Measurements from ENCODE around the gene MARCHF10. TPM values are rescaled to one million over a fixed set of nuclear protein-coding genes. Genes with fewer than 3 reads are reported as not detected.

The MARCHF10 gene
- polyA plus RNA-seq, 1 donor from 2014 or later: 0.27 TPM

- H3K9ac ChIP-seq (ENCODE audit: low read length): no peak overlapping the region
- no peak overlapping the region for H2AFZ ChIP-seq (ENCODE audit: low read depth, low read length)
- no peak overlapping the region for H3K4me2 ChIP-seq (ENCODE audit: low read length)
- no peak overlapping the region for H3K4me3 ChIP-seq (ENCODE audit: low read length)
- H3K79me2 ChIP-seq (replicated peaks; ENCODE audit: insufficient read depth, low read length): no peaks in the 10 kb centered on the region
- H3K9me3 ChIP-seq (ENCODE audit: low read length): no peaks in the 10 kb centered on the region
- no peak overlapping the region for H3K27ac ChIP-seq (ENCODE audit: low read length)
- no peaks in the 10 kb centered on the region for H3K36me3 ChIP-seq (ENCODE audit: insufficient read depth, low read length)
- H3K27me3 ChIP-seq (ENCODE audit: insufficient read depth, low read depth, low read length): no peaks in the 10 kb centered on the region
- H3F3A ChIP-seq (ENCODE audit: insufficient read depth, low read length, poor library complexity, severe bottlenecking): no peaks in the 10 kb centered on the region
- H3K9me2 ChIP-seq (ENCODE audit: insufficient read depth, low read length): no peaks in the 10 kb centered on the region
- H4K20me1 ChIP-seq (ENCODE audit: insufficient read depth): no peaks in the 10 kb centered on the region
- TF ChIP-seq SMC3 (conservative IDR thresholded peaks at IDR 0.05; ENCODE audit: poor library complexity) (no peak), MXI1 (conservative IDR thresholded peaks at IDR 0.05; ENCODE audit: poor library complexity, severe bottlenecking) (no peak), CTCF (IDR thresholded peaks at IDR 0.05; ENCODE audit: poor library complexity, severe bottlenecking) (no peak), TAF1 (IDR thresholded peaks at IDR 0.05; ENCODE audit: low read depth) (no peak), REST (IDR thresholded peaks at IDR 0.05; ENCODE audit: borderline replicate concordance) (no peak), EZH2 (IDR thresholded peaks at IDR 0.05; ENCODE audit: borderline replicate concordance, insufficient read depth, low read length, poor library complexity, severe bottlenecking) (no peak), RAD21 (conservative IDR thresholded peaks at IDR 0.05) (no peak)
These were observed 92.2 kb downstream of the MARCHF10 start for GRCh38 chr17:62715882-62716390.

- TF ChIP-seq MXI1 (conservative IDR thresholded peaks at IDR 0.05; ENCODE audit: poor library complexity, severe bottlenecking) (no peak), REST (IDR thresholded peaks at IDR 0.05; ENCODE audit: borderline replicate concordance) (no peak), EZH2 (IDR thresholded peaks at IDR 0.05; ENCODE audit: borderline replicate concordance, insufficient read depth, low read length, poor library complexity, severe bottlenecking) (no peak), RAD21 (conservative IDR thresholded peaks at IDR 0.05) (no peak)
- Histone ChIP-seq H3K79me2 (replicated peaks; ENCODE audit: insufficient read depth, low read length) (no peaks in the 10 kb centered on the region), H3K27me3 (ENCODE audit: insufficient read depth, low read depth, low read length) (no peaks in the 10 kb centered on the region), H2AFZ (ENCODE audit: low read depth, low read length) (no peak overlapping the region), H3K4me3 (ENCODE audit: low read length) (no peak overlapping the region), H4K20me1 (ENCODE audit: insufficient read depth) (no peaks in the 10 kb centered on the region), H3K36me3 (ENCODE audit: insufficient read depth, low read length) (no peaks in the 10 kb centered on the region), H3F3A (ENCODE audit: insufficient read depth, low read length, poor library complexity, severe bottlenecking) (no peaks in the 10 kb centered on the region), H3K9me2 (ENCODE audit: insufficient read depth, low read length) (no peaks in the 10 kb centered on the region), H3K27ac (ENCODE audit: low read length) (no peak overlapping the region), H3K9ac (ENCODE audit: low read length) (no peak overlapping the region), H3K9me3 (ENCODE audit: low read length) (no peaks in the 10 kb centered on the region), H3K4me2 (ENCODE audit: low read length) (no peak overlapping the region)
These were observed 93.9 kb downstream of the MARCHF10 start for GRCh38 chr17:62714016-62714777.

Measured in neural cell (in vitro differentiated cells).